MM.1S (cell line): Measurements from ENCODE around the gene TLR9.

ENCODE experiments used
- EZH2phosphoT487 ChIP-seq: fragments of 300-600 bp; sonication (generic); IDR thresholded peaks from 2 replicates; pipeline ENCODE4 v1.6.1; 2018; ENCODE audit warnings: antibody characterized with exemption, low read length
- TF ChIP-seq, protein P1 (sequence below): fragments of 300-600 bp; sonication (generic); IDR thresholded peaks from 2 replicates; pipeline ENCODE4 v1.5.1; 2016; ENCODE audit warnings: antibody characterized with exemption, low read length, mixed read lengths

GRCh38 chr3:52220380-52221026 lies 4.9 kb downstream of the TLR9 start:
- TF ChIP-seq, protein P1, sequence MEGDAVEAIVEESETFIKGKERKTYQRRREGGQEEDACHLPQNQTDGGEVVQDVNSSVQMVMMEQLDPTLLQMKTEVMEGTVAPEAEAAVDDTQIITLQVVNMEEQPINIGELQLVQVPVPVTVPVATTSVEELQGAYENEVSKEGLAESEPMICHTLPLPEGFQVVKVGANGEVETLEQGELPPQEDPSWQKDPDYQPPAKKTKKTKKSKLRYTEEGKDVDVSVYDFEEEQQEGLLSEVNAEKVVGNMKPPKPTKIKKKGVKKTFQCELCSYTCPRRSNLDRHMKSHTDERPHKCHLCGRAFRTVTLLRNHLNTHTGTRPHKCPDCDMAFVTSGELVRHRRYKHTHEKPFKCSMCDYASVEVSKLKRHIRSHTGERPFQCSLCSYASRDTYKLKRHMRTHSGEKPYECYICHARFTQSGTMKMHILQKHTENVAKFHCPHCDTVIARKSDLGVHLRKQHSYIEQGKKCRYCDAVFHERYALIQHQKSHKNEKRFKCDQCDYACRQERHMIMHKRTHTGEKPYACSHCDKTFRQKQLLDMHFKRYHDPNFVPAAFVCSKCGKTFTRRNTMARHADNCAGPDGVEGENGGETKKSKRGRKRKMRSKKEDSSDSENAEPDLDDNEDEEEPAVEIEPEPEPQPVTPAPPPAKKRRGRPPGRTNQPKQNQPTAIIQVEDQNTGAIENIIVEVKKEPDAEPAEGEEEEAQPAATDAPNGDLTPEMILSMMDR = peak; percentile 92
- TF ChIP-seq EZH2phosphoT487 = no peak
